GM19351 (cell line): Measurements from ENCODE around the gene CRELD1.

Experiments
- ATAC-seq: cut with Tn5 transposase; IDR thresholded peaks from one replicate; pipeline ENCODE4 v1.9.1; 2021; ENCODE audit warnings: mild to moderate bottlenecking, moderate library complexity; ENCODE audit not compliant: unreplicated experiment

The CRELD1 gene

DNA sequence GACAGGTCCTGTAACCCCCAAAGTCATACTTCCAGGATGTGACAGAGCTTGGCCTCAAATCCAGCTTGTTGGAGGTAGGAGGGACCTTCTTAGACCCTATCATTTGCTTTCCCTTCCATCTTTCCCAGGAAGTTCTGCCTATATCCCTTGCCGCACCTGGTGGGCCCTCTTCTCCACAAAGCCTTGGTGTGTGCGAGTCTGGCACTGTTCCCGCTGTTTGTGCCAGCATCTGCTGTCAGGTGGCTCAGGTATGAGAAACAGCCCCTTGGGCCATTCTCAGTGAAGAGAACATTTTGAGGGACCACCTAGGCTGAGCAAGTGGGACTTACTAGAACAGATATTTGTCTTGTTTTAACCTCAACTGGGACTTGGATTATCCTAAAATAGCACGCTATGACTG lies 29.7 kb upstream of the CRELD1 start:
- no peak for ATAC-seq

DNA sequence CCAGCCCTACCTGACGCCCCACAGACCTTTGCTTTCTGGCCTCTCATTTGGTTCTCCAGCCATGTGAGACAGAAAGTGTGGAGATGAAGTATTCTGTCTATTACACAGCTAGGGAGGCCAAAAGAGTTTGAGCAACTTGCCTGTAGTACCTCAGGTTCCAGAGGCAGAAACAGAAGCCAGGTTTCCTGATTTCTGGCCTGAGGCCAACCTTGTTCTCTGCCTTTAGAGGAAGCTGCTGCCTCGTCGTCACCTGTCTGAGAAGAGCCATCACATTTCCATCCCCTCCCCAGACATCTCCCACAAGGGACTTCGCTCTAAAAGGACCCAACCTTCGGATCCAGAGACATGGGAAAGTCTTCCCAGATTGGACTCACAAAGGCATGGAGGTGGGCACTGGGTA lies 27.2 kb upstream of the CRELD1 start:
- no peak for ATAC-seq

DNA sequence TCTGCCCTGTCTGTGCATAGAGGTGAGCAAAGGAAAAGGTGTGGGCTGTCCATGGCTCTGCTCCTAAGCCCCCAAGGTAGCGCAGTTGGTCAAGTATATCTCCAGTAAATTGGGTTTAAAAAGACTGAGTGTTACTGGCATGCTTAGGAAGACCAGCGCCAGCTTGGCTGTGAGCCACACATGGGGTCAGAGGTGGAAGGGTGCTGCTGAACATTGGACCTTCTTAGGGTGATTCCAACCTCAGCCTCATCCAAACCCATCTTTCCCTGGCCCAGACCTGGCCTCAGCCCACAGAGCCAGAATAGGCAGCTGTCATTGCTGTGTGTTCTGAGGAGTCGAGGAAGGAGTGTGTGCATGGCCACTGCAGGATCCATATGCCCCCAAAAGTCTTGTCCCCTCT lies 25.3 kb upstream of the CRELD1 start:
- ATAC-seq = no peak

DNA sequence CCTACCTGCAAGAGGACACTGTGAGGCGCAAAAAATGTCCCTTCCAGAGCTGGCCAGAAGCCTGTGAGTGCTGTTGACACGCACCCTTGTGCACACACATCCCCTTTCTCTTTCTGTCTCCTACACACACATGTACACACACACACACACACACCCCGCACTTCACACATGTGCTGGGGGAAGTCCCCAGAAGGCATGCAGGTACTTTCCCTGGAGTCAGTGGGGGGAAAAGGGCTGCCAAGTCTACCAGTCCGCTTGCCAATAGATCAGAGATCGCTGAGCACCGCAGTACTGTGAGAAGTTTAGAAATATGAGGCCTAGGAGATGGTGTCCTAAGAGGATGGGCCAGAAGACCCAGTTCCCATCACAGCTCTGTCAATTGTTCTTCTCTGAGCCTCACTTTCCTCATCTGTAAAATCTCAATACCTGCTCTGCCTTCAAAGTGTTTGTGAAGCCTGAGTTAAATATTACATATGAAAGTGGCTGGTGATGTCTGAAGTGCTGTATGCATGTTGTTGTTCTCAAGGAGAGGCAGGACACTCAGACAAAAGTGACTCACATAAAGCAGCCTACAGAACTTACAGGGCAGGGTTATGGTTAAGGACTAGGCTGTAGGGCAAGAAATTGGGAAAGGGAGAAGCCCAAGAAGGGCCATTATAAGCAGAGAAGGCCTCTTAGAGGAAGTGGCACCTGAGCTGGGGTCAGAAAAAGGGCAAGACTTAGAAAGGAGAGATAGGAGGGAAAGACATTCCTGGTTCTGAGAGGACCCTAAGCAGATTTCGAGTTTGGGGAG lies 24.2 kb upstream of the CRELD1 start:
- ATAC-seq = no peak

DNA sequence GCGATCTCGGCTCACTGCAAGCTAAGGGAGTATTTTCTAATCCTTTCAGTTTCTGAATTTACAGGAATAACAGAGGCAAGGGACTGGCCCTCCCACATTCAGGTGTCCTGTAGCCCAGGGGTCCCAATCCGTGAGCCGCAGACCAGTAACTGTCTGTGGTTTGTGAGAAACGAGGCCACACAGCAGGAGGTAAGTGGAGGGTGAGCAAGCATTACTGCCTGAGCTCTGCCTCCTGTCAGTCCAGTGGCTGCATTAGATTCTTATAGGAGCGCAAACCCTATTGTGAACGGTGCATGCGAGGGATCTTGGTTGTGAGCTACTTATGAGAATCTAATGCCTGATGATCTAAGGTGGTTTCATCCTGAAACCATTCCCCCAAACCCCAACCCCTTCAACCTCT lies 21.8 kb upstream of the CRELD1 start:
- ATAC-seq = no peak

DNA sequence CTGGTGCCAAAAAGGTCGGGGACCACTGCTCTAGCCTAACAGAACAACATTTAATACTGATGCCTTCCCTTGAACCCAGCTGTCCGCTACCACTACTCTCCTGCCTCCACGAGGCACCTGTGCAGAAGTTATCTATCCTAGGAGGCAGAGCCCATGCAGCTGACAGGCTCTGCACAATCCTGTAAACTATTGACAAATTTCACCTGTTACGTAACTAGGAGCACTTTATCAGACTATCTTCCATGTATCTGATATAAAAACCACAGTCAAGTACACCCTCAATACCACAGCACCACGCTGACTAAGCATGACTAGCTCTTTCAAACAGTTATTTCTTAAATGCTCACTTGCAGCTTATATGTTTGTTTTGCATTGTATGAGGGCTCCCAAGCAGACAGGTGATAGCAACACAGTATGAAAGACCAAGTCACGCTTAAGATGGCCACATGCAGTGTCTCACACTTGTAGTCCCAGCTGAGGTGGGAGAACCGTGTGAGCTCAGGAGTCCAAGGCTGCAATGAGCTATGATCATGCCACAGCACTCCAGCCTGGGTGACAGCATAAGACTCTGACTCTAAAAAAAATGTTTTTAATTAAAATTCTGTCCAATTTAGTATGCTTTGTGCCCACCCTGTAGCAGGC lies 21.2 kb upstream of the CRELD1 start:
- ATAC-seq = no peak

DNA sequence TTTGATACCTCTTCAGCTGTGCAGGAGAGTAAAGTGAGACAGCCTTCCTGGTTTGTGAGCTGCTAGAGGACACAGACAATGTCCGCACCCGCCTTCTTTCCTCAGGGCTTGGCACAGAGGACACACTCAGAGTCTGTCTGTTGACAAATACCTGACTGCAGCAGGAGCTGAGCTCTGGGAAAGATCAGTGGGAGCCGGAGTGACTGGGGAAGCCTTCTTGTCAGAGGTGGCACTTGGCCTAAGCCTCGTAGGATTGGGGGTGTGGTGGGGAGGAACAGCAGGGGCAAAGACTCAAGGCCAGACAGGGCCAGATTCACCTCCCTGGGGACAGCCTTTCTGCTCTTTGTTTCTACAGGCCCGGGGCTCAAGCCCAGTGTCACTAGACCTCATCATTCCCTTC lies 20.0 kb upstream of the CRELD1 start:
- ATAC-seq = no peak

DNA sequence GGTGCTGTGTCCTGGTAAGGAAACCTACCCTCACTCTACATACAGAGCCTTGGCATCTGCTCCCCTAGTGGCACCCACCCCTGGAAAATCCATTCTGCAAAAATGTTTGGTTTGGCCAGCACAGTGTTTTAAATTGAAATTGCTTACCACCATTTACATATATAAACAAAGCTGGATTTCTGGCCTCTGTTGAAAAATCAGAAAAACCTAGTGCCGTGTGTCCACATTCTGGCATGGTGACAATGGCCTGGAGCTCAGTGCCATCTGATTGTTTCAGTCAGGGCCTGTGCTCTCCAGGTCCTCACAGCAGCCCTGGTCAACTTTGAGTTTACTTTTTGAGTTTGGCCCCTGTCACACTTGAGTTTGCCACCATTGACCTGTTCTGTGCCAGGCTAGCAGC lies 19.6 kb upstream of the CRELD1 start:
- ATAC-seq = no peak

DNA sequence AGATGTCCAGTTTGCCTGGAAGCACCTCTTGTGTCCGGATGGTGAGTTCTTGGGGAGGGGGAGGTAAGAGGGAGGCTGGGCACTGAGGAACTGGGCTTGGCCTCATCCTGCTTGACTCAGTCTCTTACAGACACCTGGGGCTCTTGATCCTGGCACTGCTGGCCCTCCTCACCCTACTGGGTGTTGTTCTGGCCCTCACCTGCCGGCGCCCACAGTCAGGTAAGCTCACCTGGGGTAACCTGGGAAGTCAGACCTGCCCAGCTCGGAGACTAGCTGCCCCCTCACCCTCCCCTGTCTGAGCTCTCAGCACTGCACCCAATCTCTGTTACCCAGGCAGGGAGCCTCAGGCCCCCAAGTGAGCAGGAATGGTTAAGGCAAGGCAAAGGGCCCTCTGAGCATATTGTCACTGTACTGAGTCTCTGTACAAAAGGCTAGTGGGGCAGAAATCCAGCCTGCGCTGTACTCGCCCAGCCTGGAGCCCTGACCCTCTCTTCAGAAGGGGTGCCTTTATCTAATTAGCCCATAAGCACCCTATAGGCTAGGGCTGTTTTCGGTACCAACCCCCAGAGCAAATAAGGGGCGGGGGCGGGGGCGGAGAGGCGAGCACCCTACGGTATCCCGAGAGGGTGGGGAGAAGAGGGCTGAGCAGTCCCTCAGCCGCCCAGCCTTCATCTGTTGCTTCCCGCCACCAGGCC lies 18.9 kb upstream of the CRELD1 start:
- no peak for ATAC-seq

DNA sequence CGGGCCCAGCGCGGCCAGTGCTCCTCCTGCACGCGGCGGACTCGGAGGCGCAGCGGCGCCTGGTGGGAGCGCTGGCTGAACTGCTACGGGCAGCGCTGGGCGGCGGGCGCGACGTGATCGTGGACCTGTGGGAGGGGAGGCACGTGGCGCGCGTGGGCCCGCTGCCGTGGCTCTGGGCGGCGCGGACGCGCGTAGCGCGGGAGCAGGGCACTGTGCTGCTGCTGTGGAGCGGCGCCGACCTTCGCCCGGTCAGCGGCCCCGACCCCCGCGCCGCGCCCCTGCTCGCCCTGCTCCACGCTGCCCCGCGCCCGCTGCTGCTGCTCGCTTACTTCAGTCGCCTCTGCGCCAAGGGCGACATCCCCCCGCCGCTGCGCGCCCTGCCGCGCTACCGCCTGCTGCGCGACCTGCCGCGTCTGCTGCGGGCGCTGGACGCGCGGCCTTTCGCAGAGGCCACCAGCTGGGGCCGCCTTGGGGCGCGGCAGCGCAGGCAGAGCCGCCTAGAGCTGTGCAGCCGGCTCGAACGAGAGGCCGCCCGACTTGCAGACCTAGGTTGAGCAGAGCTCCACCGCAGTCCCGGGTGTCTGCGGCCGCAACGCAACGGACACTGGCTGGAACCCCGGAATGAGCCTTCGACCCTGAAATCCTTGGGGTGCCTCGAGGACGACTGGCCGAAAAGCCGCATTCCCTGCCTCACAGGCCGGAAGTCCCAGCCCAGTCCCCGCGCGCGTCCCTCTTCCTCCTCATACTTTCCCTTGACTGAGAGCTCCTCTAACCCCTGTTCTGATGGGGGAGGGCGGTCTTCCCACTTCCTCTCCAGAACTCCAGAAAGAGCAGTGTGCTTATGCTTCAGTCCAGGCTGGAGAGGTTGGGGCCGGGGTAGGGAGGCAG lies 18.1 kb upstream of the CRELD1 start:
- peak; percentile 60 for ATAC-seq

DNA sequence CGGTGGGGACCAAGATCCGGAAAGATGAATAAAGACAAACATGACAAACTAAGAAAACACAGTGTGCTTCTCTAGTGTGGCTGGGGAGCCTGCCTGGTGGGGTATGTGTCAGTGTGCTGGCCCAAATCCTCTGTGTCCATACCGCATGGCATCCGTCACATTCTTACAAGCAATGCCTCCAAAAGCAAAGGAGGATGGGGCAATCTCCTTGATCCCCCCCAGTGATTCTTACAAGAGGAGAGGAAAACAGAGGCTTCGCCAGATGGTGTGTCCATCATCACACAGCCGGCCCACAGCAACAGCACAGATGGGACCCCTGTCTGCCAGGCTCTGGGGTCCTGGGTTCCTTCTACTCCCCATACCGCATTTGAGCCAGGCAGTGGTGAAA lies 17.3 kb upstream of the CRELD1 start:
- no peak for ATAC-seq

DNA sequence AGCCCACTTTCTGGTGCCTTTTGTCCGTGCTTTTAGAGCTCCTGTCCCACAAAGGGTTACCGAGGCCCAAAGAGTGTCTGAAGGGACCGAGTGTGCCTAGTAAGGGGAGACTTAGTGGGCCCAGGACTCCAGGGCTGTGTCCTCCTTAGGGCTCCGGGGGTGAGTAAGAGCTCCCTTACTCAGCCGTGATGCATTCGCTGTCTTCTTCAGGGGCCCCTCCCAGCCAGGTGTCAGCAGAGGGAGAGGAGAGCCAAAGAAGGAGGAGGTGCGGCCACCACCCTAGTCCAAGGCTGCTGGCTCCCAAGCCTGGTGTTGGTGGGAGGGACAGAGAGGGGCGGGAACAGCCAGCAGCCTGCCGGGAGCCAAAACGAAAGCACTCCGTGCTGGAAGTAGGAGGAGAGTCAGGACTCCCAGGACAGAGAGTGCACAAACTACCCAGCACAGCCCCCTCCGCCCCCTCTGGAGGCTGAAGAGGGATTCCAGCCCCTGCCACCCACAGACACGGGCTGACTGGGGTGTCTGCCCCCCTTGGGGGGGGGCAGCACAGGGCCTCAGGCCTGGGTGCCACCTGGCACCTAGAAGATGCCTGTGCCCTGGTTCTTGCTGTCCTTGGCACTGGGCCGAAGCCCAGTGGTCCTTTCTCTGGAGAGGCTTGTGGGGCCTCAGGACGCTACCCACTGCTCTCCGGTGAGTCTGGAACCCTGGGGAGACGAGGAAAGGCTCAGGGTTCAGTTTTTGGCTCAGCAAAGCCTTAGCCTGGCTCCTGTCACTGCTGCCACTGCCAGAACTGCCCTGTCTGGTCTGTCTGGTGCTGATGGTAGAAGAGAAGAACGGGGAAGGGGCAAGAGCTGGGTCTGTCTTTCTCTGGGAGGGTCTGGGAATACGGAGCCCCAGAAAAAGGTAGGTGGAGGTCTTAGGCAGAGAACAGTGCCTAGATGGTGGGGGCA lies 16.6 kb upstream of the CRELD1 start, which contains the start of gene IL17RC:
Gene IL17RC (plus strand): TSS at position 365 of the 947 bp plus-strand sequence. CDS start 218 bp downstream, at position 583.
- ATAC-seq = no peak

DNA sequence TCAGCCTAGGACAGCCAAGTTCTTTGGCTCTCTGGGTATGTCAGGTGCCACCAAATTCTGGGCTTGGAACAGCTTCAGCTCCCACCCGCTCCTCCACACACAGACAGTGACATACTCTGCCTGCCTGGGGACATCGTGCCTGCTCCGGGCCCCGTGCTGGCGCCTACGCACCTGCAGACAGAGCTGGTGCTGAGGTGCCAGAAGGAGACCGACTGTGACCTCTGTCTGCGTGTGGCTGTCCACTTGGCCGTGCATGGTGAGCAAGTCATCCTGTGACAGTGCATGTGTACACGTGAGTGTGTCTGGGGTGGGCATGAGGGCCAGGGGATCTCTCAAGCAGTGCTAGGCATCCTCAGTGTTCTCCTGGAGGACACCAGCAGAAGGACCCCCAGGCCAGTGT lies 15.8 kb upstream of the CRELD1 start:
- no peak for ATAC-seq

DNA sequence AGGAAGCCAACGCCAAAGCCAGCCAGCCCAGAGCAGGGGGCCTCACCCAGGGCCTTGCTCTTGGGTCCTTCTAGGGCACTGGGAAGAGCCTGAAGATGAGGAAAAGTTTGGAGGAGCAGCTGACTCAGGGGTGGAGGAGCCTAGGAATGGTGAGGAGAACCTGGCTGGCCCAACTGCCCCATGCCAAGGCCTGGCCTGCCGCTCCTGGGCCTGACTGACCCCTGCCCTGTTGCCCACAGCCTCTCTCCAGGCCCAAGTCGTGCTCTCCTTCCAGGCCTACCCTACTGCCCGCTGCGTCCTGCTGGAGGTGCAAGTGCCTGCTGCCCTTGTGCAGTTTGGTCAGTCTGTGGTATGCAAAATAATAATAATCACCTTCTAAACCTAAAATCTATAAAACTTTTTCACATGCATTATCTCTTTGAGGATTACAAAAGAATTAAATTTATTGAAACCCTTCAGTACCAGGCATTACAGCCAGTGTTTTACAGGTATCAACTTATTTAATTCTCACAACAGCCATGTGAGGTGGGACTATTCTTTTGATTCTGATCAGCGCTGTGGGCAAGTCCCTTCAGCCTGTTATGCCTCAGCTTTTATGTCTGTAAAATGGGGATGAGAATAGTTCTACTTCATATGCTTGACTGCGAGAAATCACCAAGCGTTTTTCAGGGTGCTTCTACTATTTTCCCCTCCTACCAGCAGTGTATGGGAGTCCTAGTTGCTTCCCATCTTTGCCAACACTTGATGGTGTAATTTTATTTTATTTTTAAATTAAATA lies 15.2 kb upstream of the CRELD1 start:
- no peak for ATAC-seq

DNA sequence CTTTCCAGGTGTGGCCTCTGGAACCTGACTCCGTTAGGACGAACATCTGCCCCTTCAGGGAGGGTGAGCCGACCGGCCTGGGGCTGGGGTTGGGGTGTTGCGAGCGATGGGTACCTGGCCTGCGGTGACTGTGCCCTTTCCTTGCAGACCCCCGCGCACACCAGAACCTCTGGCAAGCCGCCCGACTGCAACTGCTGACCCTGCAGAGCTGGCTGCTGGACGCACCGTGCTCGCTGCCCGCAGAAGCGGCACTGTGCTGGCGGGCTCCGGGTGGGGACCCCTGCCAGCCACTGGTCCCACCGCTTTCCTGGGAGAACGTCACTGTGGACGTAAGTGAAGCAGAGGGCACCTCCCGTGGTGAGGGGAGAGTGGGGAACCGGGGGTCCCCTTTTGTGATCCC lies 5.5 kb upstream of the CRELD1 start:
- ATAC-seq = no peak

DNA sequence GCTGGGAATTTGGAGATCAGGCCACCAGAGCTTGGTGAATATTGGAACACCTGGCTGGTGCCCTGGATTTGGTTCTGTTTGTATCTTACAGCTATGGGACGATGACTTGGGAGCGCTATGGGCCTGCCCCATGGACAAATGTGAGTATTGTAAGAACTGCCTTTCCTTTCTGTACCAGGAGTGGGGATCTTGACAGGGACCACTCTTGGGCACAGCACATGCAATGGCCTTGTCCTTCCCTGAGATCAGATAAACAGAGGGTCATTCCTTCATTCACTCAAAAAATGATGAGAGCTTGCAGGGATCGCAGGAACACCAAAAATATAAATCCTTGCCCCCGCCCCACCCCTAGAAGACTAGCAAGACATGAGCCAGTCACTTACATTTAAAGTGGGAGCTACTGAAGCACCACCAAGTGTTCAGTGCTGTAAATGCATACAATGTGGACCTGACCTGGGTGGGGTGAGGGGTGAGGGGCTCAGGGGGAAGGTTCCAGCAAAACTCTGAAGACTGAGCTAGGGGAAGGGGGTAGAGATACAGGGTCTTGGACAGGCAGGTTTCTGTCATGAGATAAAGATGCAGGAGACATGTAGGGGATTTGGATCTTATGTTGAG lies 2.7 kb upstream of the CRELD1 start:
- no peak for ATAC-seq

DNA sequence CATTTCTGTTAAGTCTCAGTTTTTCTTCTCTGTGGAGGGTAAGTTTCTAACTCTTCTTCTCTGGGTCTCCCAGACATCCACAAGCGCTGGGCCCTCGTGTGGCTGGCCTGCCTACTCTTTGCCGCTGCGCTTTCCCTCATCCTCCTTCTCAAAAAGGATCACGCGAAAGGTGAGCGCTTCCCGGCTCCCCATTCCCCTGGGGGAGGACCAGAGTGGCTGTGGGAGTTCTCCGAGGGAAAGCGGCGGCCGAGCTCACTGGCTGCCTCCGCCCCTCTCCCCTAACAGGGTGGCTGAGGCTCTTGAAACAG lies 1.1 kb upstream of the CRELD1 start:
- ATAC-seq = no peak

DNA sequence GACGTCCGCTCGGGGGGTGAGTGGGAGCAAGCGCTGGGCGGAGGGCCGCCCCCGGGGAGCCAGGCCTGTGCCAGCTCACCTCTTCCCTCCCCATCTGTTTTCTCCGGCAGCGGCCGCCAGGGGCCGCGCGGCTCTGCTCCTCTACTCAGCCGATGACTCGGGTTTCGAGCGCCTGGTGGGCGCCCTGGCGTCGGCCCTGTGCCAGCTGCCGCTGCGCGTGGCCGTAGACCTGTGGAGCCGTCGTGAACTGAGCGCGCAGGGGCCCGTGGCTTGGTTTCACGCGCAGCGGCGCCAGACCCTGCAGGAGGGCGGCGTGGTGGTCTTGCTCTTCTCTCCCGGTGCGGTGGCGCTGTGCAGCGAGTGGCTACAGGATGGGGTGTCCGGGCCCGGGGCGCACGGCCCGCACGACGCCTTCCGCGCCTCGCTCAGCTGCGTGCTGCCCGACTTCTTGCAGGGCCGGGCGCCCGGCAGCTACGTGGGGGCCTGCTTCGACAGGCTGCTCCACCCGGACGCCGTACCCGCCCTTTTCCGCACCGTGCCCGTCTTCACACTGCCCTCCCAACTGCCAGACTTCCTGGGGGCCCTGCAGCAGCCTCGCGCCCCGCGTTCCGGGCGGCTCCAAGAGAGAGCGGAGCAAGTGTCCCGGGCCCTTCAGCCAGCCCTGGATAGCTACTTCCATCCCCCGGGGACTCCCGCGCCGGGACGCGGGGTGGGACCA lies 632 bp upstream of the CRELD1 start:
- peak; percentile 65 for ATAC-seq
